Astrocyte of the spinal cord (primary cell): ENCODE measurements around the gene SLC12A9.
"Not testable (repeated sequence)": the region's sequence is repeated elsewhere in the genome, so short reads cannot be mapped to it uniquely, and the experiment has no call there.

Source experiments
- DNase-seq: peaks from one replicate; pipeline ENCODE4 v3.0.0; 2011; ENCODE audit warnings: low read depth, low spot score
- H3K4me3 ChIP-seq: 2 replicates; pipeline ENCODE4 v1.5.1; 2011; ENCODE audit warnings: low read depth, mild to moderate bottlenecking, low read length, moderate library complexity
- CTCF ChIP-seq: IDR thresholded peaks from 2 replicates; pipeline ENCODE4 v1.5.1; 2012; ENCODE audit warnings: low read depth, mild to moderate bottlenecking, low read length, inconsistent platforms
- in situ Hi-C: cut with HindIII; loops from 2 replicates; pipeline ENCODE4 v1.10.0; 2017; ENCODE audit warnings: low sequenced_read_pairs

SLC12A9 gene

GRCh38 chr7:100808354-100808875, 44.1 kb upstream of the SLC12A9 start:
- DNase-seq: no peak
- in situ Hi-C loops: no loop called here
- no peak overlapping the region for H3K4me3 ChIP-seq
- no peak for TF ChIP-seq CTCF

- H3K4me3 ChIP-seq: no peak overlapping the region
- no peak for DNase-seq
- TF ChIP-seq CTCF: no peak
- in situ Hi-C loops: no loop called here
Observed at GRCh38 chr7:100811480-100811879, 41.0 kb upstream of the SLC12A9 start.

GRCh38 chr7:100812729-100813128, 39.8 kb upstream of the SLC12A9 start:
- no peak for TF ChIP-seq CTCF
- no peak for DNase-seq
- H3K4me3 ChIP-seq: no peak overlapping the region
- in situ Hi-C loops: no loop called here

DNA sequence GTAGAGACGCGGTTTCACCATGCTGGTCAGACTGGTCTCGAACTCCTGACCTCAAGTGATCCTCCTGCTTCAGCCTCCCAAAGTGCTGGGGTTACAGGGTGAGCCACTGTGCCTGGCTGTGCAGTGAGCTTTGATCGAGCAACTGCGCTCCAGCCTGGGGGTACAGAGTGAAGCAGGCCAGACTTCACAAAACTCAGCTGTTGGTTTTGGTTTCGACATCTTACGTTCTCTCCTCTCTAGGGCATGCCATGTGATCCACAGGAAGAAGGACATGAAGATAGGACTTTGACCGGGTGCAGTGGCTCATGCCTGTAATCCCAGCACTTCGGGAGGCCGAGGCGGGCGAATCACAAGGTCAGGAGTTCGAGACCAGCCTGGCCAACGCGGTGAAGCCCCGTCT, 36.0 kb upstream of the SLC12A9 start:
- H3K4me3 ChIP-seq, in situ Hi-C loops, DNase-seq: not testable (repeated sequence)

GRCh38 chr7:100817097-100817496, 35.4 kb upstream of the SLC12A9 start:
- no peak for DNase-seq
- no peak overlapping the region for H3K4me3 ChIP-seq
- in situ Hi-C loops: no loop called here
- TF ChIP-seq CTCF: no peak

DNA sequence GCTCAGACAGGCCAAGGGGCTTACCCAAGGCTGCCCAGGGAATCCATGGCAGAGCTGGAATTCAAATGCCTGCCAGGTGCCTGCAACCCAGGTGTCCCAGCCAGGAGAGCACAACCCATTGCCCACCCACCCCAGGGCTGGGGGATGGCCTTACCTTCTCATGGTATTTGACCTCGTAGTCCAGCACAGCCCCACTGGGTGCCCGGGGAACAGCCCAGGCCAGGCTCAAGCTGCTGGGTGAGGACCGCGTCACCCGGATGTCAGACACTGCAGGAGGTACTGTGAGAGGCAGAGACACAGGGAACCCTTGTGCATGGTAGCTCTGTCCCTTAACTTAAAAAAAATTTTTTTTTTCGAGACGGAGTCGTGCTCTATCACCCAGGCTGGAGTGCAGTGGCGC, 34.1 kb upstream of the SLC12A9 start:
- TF ChIP-seq CTCF: no peak
- H3K4me3 ChIP-seq: no peak overlapping the region
- in situ Hi-C loops: no loop called here
- DNase-seq: no peak

- H3K4me3 ChIP-seq: no peak overlapping the region
- TF ChIP-seq CTCF: no peak
- DNase-seq: no peak
- in situ Hi-C loops: no loop called here
Observed at GRCh38 chr7:100818825-100819224, 33.7 kb upstream of the SLC12A9 start.
